Testis (tissue), 3 donors: ENCODE measurements around the gene SH2D1B. TPM values are rescaled to one million over a fixed set of nuclear protein-coding genes. Genes with fewer than 3 reads are reported as not detected.

Experiments used
- DNase-seq: peaks from one replicate; pipeline ENCODE4 v3.0.0-alpha.2; 2019
- H3K27ac ChIP-seq, 2 donors: fragments of 200-600 bp; sonication (generic); one replicate each; pipeline ENCODE4 v1.5.1; 2019
- H3K27me3 ChIP-seq: fragments of 200-600 bp; sonication (generic); one replicate; pipeline ENCODE4 v1.5.1; 2019
- H3K36me3 ChIP-seq: fragments of 200-600 bp; sonication (generic); one replicate; pipeline ENCODE4 v1.5.1; 2017; ENCODE audit warnings: low read depth; ENCODE audit errors: missing control alignments
- H3K4me1 ChIP-seq: fragments of 200-600 bp; sonication (generic); one replicate; pipeline ENCODE4 v1.5.1; 2019
- H3K4me3 ChIP-seq, 2 donors: fragments of 200-600 bp; sonication (generic); one replicate each; pipeline ENCODE4 v1.5.1; 2017 to 2019
- H3K9me3 ChIP-seq: fragments of 200-600 bp; sonication (generic); one replicate; pipeline ENCODE4 v1.5.1; 2017
- CTCF ChIP-seq, 3 experiments: fragments of 450-650 bp in 2 of 3; fragments of 200-600 bp in 1 of 3; sonication (generic) in 1 of 3; IDR thresholded peaks; one replicate each; pipeline ENCODE4 v1.5.1; 2016 to 2019; ENCODE audit warnings: antibody characterized with exemption in 3 of 3, mild to moderate bottlenecking in 2 of 3, moderate library complexity in 1 of 3
- POLR2A ChIP-seq: fragments of 450-650 bp; IDR thresholded peaks from one replicate; pipeline ENCODE4 v1.6.1; 2017; ENCODE audit warnings: antibody characterized with exemption, mild to moderate bottlenecking, moderate library complexity
- WGBS, 2 donors: methylation state at CpG; one replicate each; pipeline ENCODE4 v1.1.5; 2018; 5-methylcytosine and 5-hydroxymethylcytosine counted together
- intact Hi-C: fragments of 100-400 bp; cut with DNase I; formaldehyde crosslinking; loops from one replicate; pipeline ENCODE4 v1.15.1; 2023; ENCODE audit warnings: low total_unique reads
- polyA plus RNA-seq: library from polyadenylated mRNA; stranded (reverse); fragments of 350-450 nt; fragmentation: Illumina TruSeq; extraction: RNeasy Lipid Tissue Mini Kit (QIAGEN cat#74804); gene quantifications from one replicate; pipeline ENCODE4 v1.2.3, GENCODE V29; 2014; ENCODE audit warnings: low read depth, low replicate concordance; ENCODE audit not compliant: insufficient read depth
- total RNA-seq, 2 donors: library from RNA; depleted of rRNA; stranded (reverse); fragments of >200 nt; gene quantifications; one replicate each; pipeline ENCODE4 v1.2.3, GENCODE V29; 2016

Gene SH2D1B
- total and polyA plus RNA-seq, 3 donors from 2014 or later = 0.59 to 1.3 (median 0.62) TPM

- intact Hi-C loops = loop anchor here (5.0 kb wide), 1 partner anchor 335 kb away; no protein-coding TSS in a partner anchor
- Histone ChIP-seq H3K36me3 (no peaks in the 10 kb centered on the region), H3K4me1 (peaks cover 11% of the 10 kb centered on the region), H3K27ac (no peak overlapping the region), H3K9me3 (no peaks in the 10 kb centered on the region), H3K4me3 (no peak overlapping the region), H3K27me3 (no peaks in the 10 kb centered on the region)
- peak; percentile 36 for DNase-seq
- no peak for TF ChIP-seq POLR2A
- peak; percentile 58 to 91 (median 82) for TF ChIP-seq CTCF (IDR thresholded peaks at IDR 0.05)
- WGBS, 2 donors = 60% methylated on average over 4 of the region's 4 CpGs
These were observed 20.0 kb downstream of the SH2D1B start for GRCh38 chr1:162391790-162392563.

- no peak for DNase-seq
- Histone ChIP-seq H3K9me3 (no peaks in the 10 kb centered on the region), H3K4me1 (peaks cover 11% of the 10 kb centered on the region), H3K27me3 (no peaks in the 10 kb centered on the region), H3K36me3 (no peaks in the 10 kb centered on the region), H3K27ac (no peak overlapping the region), H3K4me3 (no peak overlapping the region)
- TF ChIP-seq POLR2A (no peak), CTCF (IDR thresholded peaks at IDR 0.05) (no peak)
- 77 to 83% methylated on average over 15 of the region's 15 CpGs for WGBS, 2 donors
- intact Hi-C loops = loop anchor here (5.0 kb wide), 1 partner anchor 333 kb away; no protein-coding TSS in a partner anchor
These were observed 21.3 kb downstream of the SH2D1B start for GRCh38 chr1:162390396-162391185.

GRCh38 chr1:162389971-162390370, 22.0 kb downstream of the SH2D1B start:
- no peak overlapping the region for H3K4me3 ChIP-seq
- H3K27ac ChIP-seq = no peak overlapping the region
- peaks cover 11% of the 10 kb centered on the region for H3K4me1 ChIP-seq
- H3K36me3 ChIP-seq = no peaks in the 10 kb centered on the region
- 80 to 82% methylated on average over 8 to 9 of the region's 9 CpGs for WGBS, 2 donors
- H3K27me3 ChIP-seq = no peaks in the 10 kb centered on the region
- no peaks in the 10 kb centered on the region for H3K9me3 ChIP-seq
- intact Hi-C loops = loop anchor here (5.0 kb wide), 1 partner anchor 333 kb away; no protein-coding TSS in a partner anchor
- TF ChIP-seq CTCF (IDR thresholded peaks at IDR 0.05) (no peak), POLR2A (no peak)
- no peak for DNase-seq

GRCh38 chr1:162389021-162389818, 22.7 kb downstream of the SH2D1B start:
- intact Hi-C loops = no loop called here
- H3K27me3 ChIP-seq = no peaks in the 10 kb centered on the region
- H3K36me3 ChIP-seq = no peaks in the 10 kb centered on the region
- no peak for DNase-seq
- H3K9me3 ChIP-seq = no peaks in the 10 kb centered on the region
- 47 to 49% methylated on average over 11 of the region's 11 CpGs for WGBS, 2 donors
- no peak overlapping the region for H3K4me3 ChIP-seq
- TF ChIP-seq CTCF (IDR thresholded peaks at IDR 0.05) (no peak), POLR2A (no peak)
- peaks cover 11% of the 10 kb centered on the region for H3K4me1 ChIP-seq
- peak overlapping the region in 1 of 2 donors; percentile 81 for H3K27ac ChIP-seq
